ENCODE measurements around the gene TSPYL1. TPM values are rescaled to one million over a fixed set of nuclear protein-coding genes. Genes with fewer than 3 reads are reported as not detected.
A peak's percentile ranks its signal among the peaks of the same experiment; 100 is the strongest.

Gene TSPYL1
- total and polyA plus RNA-seq, 10 of the 15 experiments (the other 5 are each of a cell fraction or from before 2014, with no cell fraction given) = 22.9 to 44.1 (median 27.0) TPM

GRCh38 chr6:116267836-116268588 lies 11.7 kb downstream of the TSPYL1 start:
- intact Hi-C loops (cut with micrococcal nuclease; ENCODE audit: unreplicated experiment) (loop anchor here (1.0 kb wide), 2 partner anchors 264 to 293 kb away; no protein-coding TSS in a partner anchor), in situ Hi-C loops (cut with MboI) (no loop called here)
- no peaks in the 10 kb centered on the region for H3K27me3 ChIP-seq (replicated peaks in 1 of 2; ENCODE audit: control insufficient read depth in 2 of 2, insufficient read depth in 2 of 2, low read length in 1 of 2)
- no peak for FAIRE-seq
- no peaks in the 10 kb centered on the region for H3K4me1 ChIP-seq (ENCODE audit: control insufficient read depth, insufficient read depth, low read length)
- no peak overlapping the region for H3K4me3 ChIP-seq
- H3K27ac ChIP-seq (ENCODE audit: control insufficient read depth, insufficient read depth) = no peak overlapping the region
- DNase-seq (ENCODE audit: low read depth, low spot score) = no peak
- H3K9ac ChIP-seq (ENCODE audit: control insufficient read depth, insufficient read depth, low read length) = no peak overlapping the region
- TF ChIP-seq PAX8 (IDR thresholded peaks at IDR 0.05) (no peak), POU2F2 (IDR thresholded peaks at IDR 0.05; ENCODE audit: borderline replicate concordance, low read depth, low read length) (no peak), ZNF274 (IDR thresholded peaks at IDR 0.05; ENCODE audit: insufficient read depth, insufficient read length) (no peak), STAT3 (IDR thresholded peaks at IDR 0.05; ENCODE audit: low read depth, low read length) (no peak), JUND (IDR thresholded peaks at IDR 0.05; ENCODE audit: low read depth, low read length) (no peak), MTA2 (IDR thresholded peaks at IDR 0.05; ENCODE audit: low read depth) (no peak), EP300 (IDR thresholded peaks at IDR 0.05; ENCODE audit: borderline replicate concordance in 1 of 2, control insufficient read depth in 1 of 2, low read depth in 2 of 2, low read length in 2 of 2) (no peak), RELA (IDR thresholded peaks at IDR 0.05; ENCODE audit: borderline replicate concordance, partially characterized antibody) (no peak), EZH2 (IDR thresholded peaks at IDR 0.05; ENCODE audit: borderline replicate concordance, control insufficient read depth, low read depth, low read length) (no peak), ESRRA (IDR thresholded peaks at IDR 0.05; ENCODE audit: low read length) (no peak), YBX1 (IDR thresholded peaks at IDR 0.05) (no peak), TCF12 (IDR thresholded peaks at IDR 0.05; ENCODE audit: low read depth, low read length) (no peak), POLR2AphosphoS2 (IDR thresholded peaks at IDR 0.05; ENCODE audit: low read depth, low read length) (no peak)
- TF ChIP-seq, protein P1, sequence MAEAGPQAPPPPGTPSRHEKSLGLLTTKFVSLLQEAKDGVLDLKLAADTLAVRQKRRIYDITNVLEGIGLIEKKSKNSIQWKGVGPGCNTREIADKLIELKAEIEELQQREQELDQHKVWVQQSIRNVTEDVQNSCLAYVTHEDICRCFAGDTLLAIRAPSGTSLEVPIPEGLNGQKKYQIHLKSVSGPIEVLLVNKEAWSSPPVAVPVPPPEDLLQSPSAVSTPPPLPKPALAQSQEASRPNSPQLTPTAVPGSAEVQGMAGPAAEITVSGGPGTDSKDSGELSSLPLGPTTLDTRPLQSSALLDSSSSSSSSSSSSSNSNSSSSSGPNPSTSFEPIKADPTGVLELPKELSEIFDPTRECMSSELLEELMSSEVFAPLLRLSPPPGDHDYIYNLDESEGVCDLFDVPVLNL (IDR thresholded peaks at IDR 0.05; ENCODE audit: low read depth, low read length) = no peak
- TF ChIP-seq, protein P2, sequence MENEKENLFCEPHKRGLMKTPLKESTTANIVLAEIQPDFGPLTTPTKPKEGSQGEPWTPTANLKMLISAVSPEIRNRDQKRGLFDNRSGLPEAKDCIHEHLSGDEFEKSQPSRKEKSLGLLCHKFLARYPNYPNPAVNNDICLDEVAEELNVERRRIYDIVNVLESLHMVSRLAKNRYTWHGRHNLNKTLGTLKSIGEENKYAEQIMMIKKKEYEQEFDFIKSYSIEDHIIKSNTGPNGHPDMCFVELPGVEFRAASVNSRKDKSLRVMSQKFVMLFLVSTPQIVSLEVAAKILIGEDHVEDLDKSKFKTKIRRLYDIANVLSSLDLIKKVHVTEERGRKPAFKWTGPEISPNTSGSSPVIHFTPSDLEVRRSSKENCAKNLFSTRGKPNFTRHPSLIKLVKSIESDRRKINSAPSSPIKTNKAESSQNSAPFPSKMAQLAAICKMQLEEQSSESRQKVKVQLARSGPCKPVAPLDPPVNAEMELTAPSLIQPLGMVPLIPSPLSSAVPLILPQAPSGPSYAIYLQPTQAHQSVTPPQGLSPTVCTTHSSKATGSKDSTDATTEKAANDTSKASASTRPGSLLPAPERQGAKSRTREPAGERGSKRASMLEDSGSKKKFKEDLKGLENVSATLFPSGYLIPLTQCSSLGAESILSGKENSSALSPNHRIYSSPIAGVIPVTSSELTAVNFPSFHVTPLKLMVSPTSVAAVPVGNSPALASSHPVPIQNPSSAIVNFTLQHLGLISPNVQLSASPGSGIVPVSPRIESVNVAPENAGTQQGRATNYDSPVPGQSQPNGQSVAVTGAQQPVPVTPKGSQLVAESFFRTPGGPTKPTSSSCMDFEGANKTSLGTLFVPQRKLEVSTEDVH (IDR thresholded peaks at IDR 0.05; ENCODE audit: low read depth, partially characterized antibody) = no peak
- ChIA-PET POLR2A (interaction anchor here (0.7 to 2.9 kb wide), 4 partner anchors 12 to 294 kb away, joined by 3 to 12 read pairs (median 4); partner anchors contain the start of genes TSPYL1 and TSPYL4), SMC1A (ENCODE audit: uncharacterized antibody, unreplicated experiment) (interaction anchor here (0.6 to 3.9 kb wide), 32 partner anchors 9 to 383 kb away, joined by 3 to 42 read pairs (median 4); partner anchors contain the start of gene TSPYL1), CTCF (interaction anchor here (0.5 to 5.5 kb wide), 55 partner anchors 9 to 380 kb away, joined by 3 to 76 read pairs (median 5); partner anchors contain the start of genes CALHM4, DSE, RWDD1 and TSPYL1), RAD21 (ENCODE audit: unreplicated experiment) (interaction anchor here (0.7 to 3.9 kb wide), 27 partner anchors 9 to 305 kb away, joined by 3 to 28 read pairs (median 5); partner anchors contain the start of genes TSPYL1 and TSPYL4)
- H3K36me3 ChIP-seq (ENCODE audit: control insufficient read depth in 2 of 2, insufficient read depth in 2 of 2, low read length in 1 of 2) = peaks cover 1 to 2% of the 10 kb centered on the region in 2 experiments; a peak in 3 of 4 replicates
- no peak overlapping the region; the same call in 1 of the 2 replicates for H2AFZ ChIP-seq (ENCODE audit: control insufficient read depth, low read depth, low read length)
- no peaks in the 10 kb centered on the region for H3K79me2 ChIP-seq (ENCODE audit: control insufficient read depth, insufficient read depth, low read length)
- BruUV-seq (replicated peaks) = no TSS peak
- WGBS (ENCODE audit: insufficient coverage, insufficient replicate concordance, low lambda C conversion rate, missing lambda C conversion rate) = 44% methylated on average over 3 of the region's 3 CpGs
- no peaks in the 10 kb centered on the region for H4K20me1 ChIP-seq (ENCODE audit: control insufficient read depth, insufficient read depth)
- H3K9me3 ChIP-seq (replicated peaks; ENCODE audit: control insufficient read depth, insufficient read depth, low read length) = peaks cover 2% of the 10 kb centered on the region; the same call in 2 of the 3 replicates
- peak; percentile 14 for ATAC-seq
- H3K4me2 ChIP-seq (ENCODE audit: control insufficient read depth, insufficient read depth) = no peak overlapping the region
